Erythroblast (primary cell): ENCODE data around the gene FYB2.
A peak's percentile ranks its signal among the peaks of the same experiment; 100 is the strongest.

Experiments used
- DNase-seq, 2 experiments: peaks; one replicate each; lab custom pipeline; 2025; lab: John Stamatoyannopoulos, UW
- GATA1 ChIP-seq: IDR thresholded peaks from 2 replicates; pipeline ENCODE4 v1.6.1; 2011; ENCODE audit warnings: low read depth, mild to moderate bottlenecking, control low read depth, low read length, moderate library complexity
- POLR2A ChIP-seq: IDR thresholded peaks from 2 replicates; pipeline ENCODE4 v1.6.1; 2011; ENCODE audit warnings: mild to moderate bottlenecking, low read length

The FYB2 gene

GRCh38 chr1:56709269-56709880, 109.8 kb downstream of the FYB2 start:
- no peak for TF ChIP-seq GATA1
- peak; percentile 54 to 69 for DNase-seq

- no peak for TF ChIP-seq GATA1
- no peak for TF ChIP-seq POLR2A
- DNase-seq = no peak
Measured at GRCh38 chr1:56707379-56707778, 111.8 kb downstream of the FYB2 start.

GRCh38 chr1:56703747-56704146, 115.5 kb downstream of the FYB2 start:
- TF ChIP-seq POLR2A = no peak
- TF ChIP-seq GATA1 = no peak
- no peak for DNase-seq

GRCh38 chr1:56696663-56697062, 122.5 kb downstream of the FYB2 start:
- TF ChIP-seq POLR2A = no peak
- no peak for TF ChIP-seq GATA1

GRCh38 chr1:56688522-56689026, 130.6 kb downstream of the FYB2 start:
- no peak for TF ChIP-seq GATA1
- DNase-seq = no peak

More at GRCh38 chr1:56696663-56697062, 122.5 kb downstream of the FYB2 start:
- no peak for DNase-seq

- no peak for DNase-seq
- TF ChIP-seq POLR2A = no peak
- no peak for TF ChIP-seq GATA1
Measured at GRCh38 chr1:56686169-56686568, 133.0 kb downstream of the FYB2 start.

- TF ChIP-seq GATA1 = no peak
- no peak for TF ChIP-seq POLR2A
- DNase-seq = no peak
Measured at GRCh38 chr1:56683569-56683968, 135.6 kb downstream of the FYB2 start.

- no peak for TF ChIP-seq GATA1
- no peak for TF ChIP-seq POLR2A
- DNase-seq = no peak
Measured at GRCh38 chr1:56676571-56677035, 142.6 kb downstream of the FYB2 start.

- no peak for DNase-seq
- TF ChIP-seq GATA1 = no peak
- TF ChIP-seq POLR2A = no peak
Measured at GRCh38 chr1:56675763-56676162, 143.4 kb downstream of the FYB2 start.

- TF ChIP-seq POLR2A (no peak), GATA1 (no peak)
- DNase-seq = no peak
Measured at GRCh38 chr1:56672579-56672978, 146.6 kb downstream of the FYB2 start.

GRCh38 chr1:56671542-56671941, 147.7 kb downstream of the FYB2 start:
- DNase-seq = no peak
- no peak for TF ChIP-seq POLR2A

GRCh38 chr1:56671085-56671484, 148.1 kb downstream of the FYB2 start:
- DNase-seq = no peak
- TF ChIP-seq POLR2A (no peak), GATA1 (no peak)

GRCh38 chr1:56670350-56670749, 148.9 kb downstream of the FYB2 start:
- no peak for DNase-seq
- no peak for TF ChIP-seq POLR2A
- no peak for TF ChIP-seq GATA1
